Measurements from ENCODE around the gene ATG4A.

- TF ChIP-seq YY1 (IDR thresholded peaks at IDR 0.05; ENCODE audit: insufficient read depth, insufficient read length): no peak
- no peak for TF ChIP-seq ZNF274 (IDR thresholded peaks at IDR 0.05; ENCODE audit: low read depth, low read length)
- TF ChIP-seq SUZ12 (IDR thresholded peaks at IDR 0.05; ENCODE audit: extremely low read depth, insufficient read depth, insufficient read length): no peak
These were observed 41.9 kb upstream of the ATG4A start for GRCh38 chrX:108049649-108050048.

All from NT2/D1 (cell line).